HG02973 (cell line): ENCODE results near the gene TBC1D5.
"Not testable (repeated sequence)": the region's sequence is repeated elsewhere in the genome, so short reads cannot be mapped to it uniquely, and the experiment has no call there.

ENCODE experiments used
- ATAC-seq: cut with Tn5 transposase; IDR thresholded peaks from one replicate; pipeline ENCODE4 v1.9.1; 2021; ENCODE audit warnings: moderate library complexity; ENCODE audit not compliant: unreplicated experiment

The TBC1D5 gene

DNA sequence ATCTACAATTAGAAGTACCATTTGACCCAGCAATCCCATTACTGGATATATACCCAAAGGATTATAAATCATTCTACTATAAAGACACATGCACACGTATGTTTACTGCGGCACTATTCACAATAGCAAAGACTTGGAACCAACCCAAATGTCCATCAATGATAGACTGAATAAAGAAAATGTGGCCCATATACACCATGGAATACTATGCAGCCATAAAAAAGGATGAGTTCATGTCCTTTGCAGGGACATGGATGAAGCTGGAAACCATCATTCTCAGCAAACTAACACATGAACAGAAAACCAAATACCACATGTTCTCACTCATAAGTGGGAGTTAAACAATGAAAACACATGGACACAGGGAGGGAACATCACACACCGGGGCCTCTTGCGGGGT is 92.7 kb downstream of the TBC1D5 start:
- not testable (repeated sequence) for ATAC-seq

DNA sequence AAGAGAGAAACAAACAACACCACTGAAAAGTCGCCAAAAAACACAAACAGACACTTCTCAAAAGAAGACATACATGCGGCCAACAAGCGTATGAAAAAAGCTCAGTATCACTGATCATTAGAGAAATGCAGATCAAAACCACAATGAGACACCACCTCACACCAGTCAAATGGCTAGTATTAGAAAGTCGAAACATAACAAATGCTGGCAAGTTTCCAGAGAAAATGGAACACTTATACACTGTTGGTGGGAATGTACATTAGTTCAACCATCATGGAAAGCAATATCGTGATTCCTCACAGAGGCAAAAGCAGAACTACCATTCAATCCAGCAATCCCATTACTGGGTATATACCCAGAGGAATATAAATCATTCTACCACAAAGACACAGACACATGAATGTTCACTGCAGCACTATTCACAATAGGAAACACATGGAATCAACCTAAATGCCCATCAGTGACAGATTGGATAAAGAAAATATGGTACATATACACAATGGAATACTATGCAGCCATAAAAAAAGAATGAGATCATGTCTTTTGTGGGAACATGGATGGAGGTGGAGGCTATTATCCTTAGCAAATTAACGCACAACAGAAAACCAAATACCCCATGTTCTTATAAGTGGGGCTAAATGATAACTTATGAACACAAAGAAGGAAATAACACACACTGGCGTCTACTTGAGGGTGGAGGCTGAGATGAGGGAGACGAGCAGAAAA is 93.6 kb downstream of the TBC1D5 start:
- ATAC-seq: not testable (repeated sequence)

DNA sequence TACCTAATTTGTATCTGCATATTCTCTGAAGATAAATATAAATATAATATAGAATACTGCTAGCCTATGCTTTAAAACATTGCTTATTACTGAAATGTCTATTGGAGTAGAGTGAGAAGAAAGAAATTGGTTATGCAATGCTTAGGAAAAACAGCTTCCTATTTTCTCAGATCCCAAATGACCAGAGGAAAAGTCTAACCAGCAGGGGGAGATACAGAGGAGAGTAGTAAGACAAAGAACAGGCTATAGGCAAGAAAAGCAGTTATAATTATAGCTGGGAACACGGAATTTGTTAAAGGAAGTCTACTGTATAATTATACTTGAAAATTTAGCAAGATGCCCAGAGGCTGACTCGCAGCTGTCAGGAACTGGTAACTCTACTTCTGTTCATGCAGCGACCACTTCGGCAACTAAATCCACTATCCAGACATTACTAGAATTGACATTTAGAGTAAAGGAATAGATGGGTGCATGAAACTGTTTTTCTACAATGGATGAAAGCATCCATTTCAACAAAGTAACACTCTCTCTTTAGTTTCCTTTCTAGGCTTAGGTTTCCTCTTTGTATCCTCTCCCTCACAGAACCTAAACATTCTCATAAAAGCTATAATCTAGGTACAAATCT is 97.2 kb downstream of the TBC1D5 start:
- no peak for ATAC-seq

DNA sequence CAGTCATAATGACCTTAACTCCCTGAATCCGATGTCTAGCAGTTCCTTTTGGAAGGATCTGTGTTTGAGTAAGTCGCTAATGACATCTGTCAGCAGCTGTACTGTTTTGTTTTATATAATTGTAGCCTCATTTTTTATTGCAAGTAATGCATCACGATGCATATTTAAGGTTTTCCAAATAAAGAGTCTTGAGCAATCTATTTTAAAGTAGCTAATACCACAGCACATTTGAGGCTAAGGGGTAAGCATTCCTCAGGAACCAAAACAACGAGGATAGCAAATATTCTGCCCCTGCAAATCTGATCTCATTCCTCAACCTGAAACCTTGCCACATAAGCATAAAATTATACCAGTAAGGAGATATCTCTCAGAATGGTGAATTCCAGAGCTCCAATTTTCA is 98.7 kb downstream of the TBC1D5 start:
- ATAC-seq: no peak

DNA sequence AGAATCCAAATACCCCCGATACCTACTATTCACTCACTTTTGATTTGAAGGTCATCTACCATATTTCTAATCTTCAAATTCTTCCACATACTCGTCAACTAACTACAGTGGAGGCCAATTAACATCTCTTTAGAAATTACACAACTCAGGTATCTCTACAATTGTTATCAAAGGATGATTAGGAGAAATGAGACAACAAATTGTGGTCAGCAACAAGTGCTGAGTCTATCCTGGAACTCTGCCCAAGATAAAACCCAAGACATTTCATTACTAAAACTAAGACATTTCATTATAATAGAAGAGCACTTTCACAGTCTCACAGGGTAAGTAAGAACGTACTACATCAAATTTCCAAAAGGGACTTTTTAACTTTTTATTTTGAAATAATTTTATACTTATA is 100.0 kb downstream of the TBC1D5 start:
- no peak for ATAC-seq

DNA sequence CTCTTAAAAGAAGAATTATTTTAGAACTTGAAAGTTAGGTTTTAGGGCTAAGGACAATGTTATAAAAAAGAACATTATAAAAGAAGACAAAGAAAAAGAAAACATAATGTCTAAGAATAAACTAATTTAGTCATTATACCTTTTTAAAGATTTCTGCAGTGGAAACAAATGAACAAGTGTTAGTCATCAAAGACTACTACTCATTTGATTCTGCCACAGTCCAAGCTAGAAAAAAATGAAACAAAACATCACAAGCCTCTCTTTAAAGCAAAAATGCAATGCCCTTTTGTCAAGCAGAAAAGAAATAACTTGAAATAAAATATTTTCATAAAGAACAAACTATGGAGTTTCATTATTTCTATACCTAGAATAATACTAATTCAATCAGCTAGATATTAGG is 102.0 kb downstream of the TBC1D5 start:
- ATAC-seq: no peak

DNA sequence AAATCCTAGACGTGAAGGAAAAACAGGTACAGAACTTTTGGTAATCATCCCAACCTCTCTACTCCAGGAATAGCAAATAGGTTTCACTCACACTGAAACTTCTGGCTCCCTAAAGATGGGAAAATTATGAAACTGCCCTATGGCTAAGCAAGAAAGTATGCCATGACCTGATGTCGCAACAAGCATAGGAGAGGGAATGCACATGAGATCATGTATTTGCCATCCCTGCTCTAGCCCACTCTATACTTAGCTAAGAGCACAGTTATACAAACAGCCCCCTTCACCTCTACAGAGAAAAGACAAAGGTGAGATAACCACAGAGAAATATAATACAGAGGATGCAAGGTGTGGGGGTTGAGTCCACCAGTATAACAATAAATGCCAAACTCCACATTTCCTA is 102.7 kb downstream of the TBC1D5 start:
- ATAC-seq: no peak

DNA sequence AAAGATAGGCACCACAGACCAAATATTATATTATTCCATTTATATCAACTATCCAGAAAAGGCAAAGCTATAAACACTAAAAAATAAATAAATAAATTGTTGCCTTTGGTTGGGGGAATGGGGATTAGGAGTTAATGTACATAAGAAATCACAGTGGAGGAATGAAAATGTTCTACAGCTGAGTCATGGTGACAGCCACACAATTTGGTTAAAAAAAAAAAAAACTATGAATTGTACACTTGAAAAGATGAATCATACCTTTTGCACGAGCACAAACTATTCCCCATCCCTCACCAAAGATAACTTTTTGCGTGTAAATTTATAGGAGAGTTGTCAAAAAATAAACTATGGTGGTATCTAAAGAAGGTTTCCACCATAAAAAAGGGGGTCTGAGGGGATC is 103.2 kb downstream of the TBC1D5 start:
- ATAC-seq: no peak

DNA sequence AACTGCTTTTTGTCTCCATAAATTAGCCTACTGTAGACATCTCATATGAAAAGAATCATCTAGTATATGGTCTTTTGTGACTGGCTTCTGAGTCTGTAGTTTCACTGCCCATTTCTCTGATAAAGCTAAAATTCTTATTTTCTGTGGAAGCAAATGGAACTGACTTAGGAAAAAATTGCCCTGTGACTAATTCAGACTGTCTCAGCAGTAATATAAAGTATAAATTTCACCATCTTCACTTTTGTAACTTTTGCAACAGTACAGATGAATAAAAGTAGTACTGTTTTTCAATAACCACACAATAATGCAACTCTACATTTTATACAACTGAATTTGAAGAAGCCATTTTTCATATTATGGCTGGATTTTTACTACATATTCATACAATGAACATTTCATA is 104.1 kb downstream of the TBC1D5 start:
- no peak for ATAC-seq

DNA sequence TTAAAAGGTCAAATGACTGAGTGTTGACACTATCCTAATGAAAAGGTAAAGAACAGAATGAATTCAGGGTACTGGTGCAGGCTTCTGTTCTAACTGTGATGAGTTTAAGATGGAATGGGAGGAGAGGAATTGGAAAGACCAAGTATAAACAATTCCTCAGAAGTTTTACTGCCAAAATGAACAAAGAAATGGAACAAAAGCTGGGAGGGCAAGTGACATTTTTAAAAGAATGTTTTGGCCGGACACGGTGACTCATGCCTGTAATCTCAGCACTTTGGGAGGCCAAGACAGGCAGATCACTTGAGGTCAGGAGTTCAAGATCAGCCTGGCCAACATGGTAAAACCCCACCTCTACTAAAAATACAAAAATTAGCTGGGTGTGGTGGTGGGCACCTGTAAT is 106.8 kb downstream of the TBC1D5 start:
- not testable (repeated sequence) for ATAC-seq

DNA sequence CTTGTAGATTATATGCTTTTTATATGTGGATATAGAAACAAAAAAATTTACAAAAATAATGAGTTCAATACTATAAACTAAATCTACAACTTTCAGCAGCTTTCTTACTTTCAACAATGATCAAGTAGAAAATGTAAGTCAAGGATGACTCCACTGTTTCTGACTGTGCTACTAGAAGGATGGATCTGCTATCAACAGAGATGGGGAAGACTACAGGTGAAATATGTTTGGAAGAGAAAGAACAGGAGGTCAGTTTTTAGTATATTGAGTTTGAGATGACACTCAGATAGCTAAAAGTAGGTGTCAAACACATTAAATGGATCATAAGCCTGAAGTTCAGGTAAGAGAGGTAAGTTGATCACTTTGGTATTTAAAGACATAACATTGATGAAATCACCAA is 107.5 kb downstream of the TBC1D5 start:
- ATAC-seq: no peak

DNA sequence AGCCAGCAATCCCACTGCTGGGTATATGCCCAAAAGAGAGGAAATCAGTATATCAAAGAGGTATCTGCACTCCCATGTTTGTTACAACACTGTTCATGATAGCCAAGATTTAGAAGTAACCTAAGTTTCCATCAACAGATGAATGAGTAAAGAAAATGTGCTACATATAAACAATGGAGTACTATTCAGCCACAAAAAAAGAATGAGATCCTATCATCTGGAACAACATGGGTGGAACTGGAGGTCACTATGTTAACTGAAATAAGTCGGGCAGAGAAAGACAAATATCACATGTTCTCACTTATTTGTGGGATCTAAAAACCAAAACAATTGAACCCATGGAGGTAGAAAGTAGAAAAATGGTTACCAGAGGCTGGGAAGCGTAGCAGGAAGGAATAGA is 108.2 kb downstream of the TBC1D5 start:
- no peak for ATAC-seq

DNA sequence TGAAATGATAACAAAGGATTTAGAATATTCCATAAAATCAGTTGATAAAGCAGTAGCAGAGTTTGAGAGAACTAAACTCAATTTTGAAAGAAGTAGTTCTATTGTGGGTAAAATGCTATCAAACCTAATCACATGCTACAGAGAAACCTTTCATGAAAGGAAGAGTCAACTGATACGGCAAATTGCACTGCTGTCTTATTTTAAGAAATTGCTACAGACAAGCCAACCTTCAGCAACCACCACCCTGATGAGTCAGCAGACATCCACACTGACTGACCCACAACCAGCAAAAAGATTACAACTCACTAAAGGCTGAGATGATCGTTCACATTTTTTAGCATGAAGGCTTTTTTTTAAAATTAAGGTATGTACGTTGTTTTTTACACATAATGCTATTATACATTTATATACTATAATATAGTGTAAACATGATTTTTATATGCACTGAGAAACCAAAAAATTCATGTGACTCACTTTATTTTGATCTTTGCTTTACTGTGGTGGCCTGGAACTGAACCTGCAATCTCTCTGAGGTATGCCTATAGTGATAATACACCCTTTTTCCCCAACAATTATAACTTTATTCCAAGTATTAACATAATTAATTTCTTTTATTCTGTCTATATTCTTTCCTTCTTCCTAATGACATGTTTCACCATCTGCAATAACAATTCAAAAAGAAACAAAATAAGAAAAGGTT is 109.9 kb downstream of the TBC1D5 start:
- no peak for ATAC-seq

DNA sequence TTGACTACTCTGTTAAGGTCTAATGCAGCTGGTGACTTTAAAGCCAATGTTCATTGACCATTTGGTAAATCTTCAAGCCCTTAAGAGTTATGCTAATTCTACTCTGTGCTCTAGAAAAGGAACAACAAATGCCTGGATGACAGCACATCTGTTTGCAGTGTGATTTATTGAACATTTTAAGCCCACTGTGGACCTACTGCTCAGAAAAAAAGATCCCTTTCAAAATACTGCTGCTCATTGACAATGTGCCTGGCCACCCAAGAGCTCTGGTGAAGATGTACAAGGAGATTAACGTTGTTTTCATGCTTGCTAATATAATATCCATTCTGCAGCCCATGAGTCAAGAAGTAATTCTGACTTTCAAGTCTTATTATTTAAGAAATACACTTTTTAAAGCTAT is 110.8 kb downstream of the TBC1D5 start:
- ATAC-seq: no peak

DNA sequence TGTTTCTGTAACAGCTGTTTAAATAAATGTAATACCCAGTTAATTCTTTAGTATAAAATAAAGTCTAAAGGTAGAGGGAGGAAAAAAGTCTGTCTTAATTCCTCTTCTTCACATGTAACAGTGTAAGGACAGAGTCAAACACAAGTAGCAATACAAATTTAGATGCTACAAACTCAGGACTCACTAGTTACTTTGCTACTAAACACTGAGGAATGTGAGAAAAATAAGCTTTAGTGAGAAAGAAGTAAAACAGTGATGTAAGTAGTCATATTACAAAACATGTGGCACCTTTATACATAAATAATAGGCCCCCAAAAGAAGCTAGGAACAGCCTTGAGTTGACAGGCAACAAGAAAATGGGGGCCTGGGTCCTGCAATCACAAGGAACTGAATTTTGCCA is 113.0 kb downstream of the TBC1D5 start:
- no peak for ATAC-seq

DNA sequence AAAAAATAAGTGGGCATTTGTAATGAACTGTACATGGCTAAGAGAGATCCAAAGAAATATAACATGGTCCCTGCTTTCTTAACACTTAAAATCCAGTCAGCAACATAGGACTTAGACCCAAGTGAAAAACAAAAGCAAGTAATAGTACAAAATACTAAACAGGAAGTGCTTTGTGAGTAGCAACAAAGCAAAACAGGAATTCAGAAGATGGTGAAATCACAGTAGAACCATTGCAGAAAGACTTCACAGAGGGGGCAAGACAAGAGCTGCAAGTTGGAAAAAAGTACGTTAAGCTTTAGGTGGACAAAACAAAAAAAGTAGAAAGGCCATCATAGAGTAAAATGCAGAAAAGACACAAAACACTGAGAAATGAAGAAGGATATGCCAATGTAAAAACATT is 116.0 kb downstream of the TBC1D5 start:
- no peak for ATAC-seq

DNA sequence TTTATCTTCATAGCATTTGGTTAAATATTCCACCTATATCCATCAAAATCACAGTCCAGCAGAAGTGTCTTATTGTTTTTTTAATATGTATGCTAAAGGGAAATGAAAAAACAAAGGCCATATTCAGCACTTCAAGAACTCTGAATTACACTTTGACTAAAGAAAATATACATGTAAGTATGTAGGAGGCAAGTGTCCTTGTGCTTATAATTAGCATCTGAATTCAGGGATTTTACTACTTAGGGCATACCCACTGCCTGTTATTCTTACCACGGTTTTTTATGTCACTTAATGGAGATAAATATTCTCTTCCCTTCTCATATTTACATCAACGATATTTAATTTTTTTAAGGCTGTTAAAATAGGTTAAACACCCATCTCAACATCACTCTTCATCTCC is 117.3 kb downstream of the TBC1D5 start:
- ATAC-seq: no peak

DNA sequence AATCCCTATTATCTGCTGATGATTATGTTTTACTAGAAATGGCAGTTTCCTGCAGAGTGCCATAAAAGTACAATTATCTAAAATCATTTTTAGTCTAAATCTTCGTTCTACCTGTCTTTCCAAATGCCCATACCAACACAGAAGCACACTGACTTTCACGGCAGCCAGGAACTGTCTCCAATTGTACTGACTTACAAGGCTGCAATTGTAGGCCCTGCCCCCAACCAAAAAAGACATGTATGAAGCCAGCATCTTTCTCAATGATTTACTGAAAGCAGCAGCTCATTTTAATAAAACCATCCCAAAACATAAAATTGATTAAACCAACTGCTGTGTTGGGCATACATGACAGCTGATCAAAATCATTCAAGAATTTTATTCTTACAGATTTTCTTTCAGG is 119.0 kb downstream of the TBC1D5 start:
- ATAC-seq: no peak

DNA sequence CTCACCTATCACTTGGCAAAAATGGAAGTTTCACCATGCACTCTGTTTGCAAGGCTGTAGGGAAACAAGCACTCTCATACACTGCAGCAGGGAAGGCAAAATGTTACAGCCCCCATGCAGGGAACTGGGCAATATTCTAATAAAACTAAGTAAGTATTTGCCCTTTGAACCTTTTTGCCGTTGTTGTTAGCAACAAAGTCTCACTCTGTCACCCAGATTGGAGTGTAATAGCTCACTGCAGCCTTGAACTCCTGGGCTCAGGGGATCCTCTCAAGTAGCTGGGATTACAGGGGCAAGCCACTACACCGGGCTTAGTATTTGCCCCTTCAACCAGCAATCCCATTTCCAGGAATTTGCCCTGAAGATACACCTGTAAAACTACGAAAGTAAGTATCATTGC is 122.5 kb downstream of the TBC1D5 start:
- no peak for ATAC-seq

DNA sequence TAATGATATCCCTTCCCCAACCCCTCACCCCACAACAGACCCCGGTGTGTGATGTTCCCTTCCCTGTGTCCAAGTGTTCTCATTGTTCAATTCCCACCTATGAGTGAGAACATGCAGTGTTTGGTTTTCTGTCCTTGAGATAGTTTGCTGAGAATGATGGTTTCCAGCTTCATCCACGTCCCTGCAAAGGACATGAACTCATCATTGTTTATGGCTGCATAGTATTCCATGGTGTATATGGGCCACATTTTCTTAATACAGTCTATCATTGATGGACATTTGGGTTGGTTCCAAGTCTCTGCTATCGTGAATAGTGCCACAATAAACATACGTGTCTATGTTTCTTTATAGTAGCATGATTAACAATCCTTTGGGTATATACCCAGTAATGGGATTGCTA is 129.4 kb downstream of the TBC1D5 start:
- ATAC-seq: not testable (repeated sequence)

DNA sequence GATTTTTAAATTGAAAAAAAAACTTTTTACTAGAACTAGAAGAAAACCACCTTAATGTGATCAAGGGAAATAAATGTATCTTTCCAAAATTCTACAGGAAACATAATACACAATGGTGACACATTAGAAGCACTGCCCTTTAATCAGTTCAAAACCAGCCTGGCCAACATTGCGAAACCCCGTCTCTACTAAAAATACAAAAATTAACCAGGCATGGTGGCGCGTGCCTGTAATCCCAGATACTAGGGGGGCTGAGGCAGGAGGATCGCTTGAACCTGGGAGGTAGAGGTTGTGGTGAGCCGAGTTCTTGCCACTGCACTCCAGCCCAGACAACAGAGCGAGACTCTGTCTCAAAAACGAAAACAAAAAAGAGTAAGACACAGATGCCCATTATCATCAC is 134.5 kb downstream of the TBC1D5 start:
- no peak for ATAC-seq

DNA sequence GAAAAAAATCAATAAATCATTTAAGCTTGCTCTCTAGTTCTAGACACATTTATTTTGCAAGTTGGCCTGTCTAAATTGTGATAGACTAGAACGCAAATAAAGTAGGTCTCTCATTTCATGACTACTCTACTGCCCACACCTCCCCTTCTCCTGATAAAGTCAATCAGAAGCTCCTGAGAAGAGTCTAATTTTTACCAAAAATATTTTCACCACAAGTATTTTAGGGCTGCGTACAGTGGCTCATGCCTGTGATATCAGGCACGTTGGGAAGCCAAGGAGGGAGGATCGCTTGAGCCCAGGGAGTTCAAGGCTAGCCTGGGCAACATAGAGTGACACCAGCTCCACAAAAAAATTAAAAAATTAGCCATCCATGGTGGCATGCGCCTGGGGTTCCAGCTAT is 136.5 kb downstream of the TBC1D5 start:
- no peak for ATAC-seq
